HG02884 (cell line): ENCODE data around the gene FANCD2.
A peak's percentile ranks its signal among the peaks of the same experiment; 100 is the strongest.
"Not testable (repeated sequence)": the region's sequence is repeated elsewhere in the genome, so short reads cannot be mapped to it uniquely, and the experiment has no call there.

Experiments used
- ATAC-seq: cut with Tn5 transposase; IDR thresholded peaks from one replicate; pipeline ENCODE4 v1.9.1; 2021; ENCODE audit warnings: mild to moderate bottlenecking, moderate library complexity; ENCODE audit not compliant: unreplicated experiment

Gene FANCD2

GRCh38 chr3:10099041-10099440 is 72.8 kb downstream of the FANCD2 start:
- no peak for ATAC-seq

DNA sequence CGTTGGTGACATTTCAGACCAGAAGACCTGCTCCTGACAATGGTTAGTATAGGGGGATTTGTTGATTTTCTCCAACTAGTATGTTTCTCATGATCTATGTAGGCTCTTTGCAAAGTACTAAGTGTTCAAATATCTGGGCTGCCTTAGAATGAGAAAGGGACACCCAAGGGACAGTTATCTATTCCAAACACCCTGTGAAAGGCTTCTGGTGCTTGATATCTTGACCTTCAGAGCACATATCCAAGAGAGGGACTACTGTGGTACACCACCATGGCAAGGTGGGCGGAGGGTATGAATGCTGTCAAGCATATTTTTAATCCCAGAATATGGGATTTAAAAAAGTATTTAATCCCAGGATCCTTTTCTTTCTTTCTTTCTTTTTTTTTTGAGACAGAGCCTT is 80.7 kb downstream of the FANCD2 start:
- no peak for ATAC-seq

GRCh38 chr3:10108091-10108490 is 81.9 kb downstream of the FANCD2 start, which contains the start of gene FANCD2OS:
FANCD2OS (minus strand) TSS chr3:10108255; CDS start chr3:10104774, 3,481 bp downstream.
- ATAC-seq = no peak

GRCh38 chr3:10115326-10116137 is 89.3 kb downstream of the FANCD2 start, which contains the start of gene BRK1:
BRK1 (plus strand) TSS chr3:10115675; CDS start chr3:10115702, 27 bp downstream.
- peak; percentile 93 for ATAC-seq

GRCh38 chr3:10116138-10116460 is 89.9 kb downstream of the FANCD2 start:
- ATAC-seq = no peak

- ATAC-seq = no peak
Observed at GRCh38 chr3:10116928-10117327, 90.7 kb downstream of the FANCD2 start.

- no peak for ATAC-seq
Observed at GRCh38 chr3:10119376-10119775, 93.1 kb downstream of the FANCD2 start.

DNA sequence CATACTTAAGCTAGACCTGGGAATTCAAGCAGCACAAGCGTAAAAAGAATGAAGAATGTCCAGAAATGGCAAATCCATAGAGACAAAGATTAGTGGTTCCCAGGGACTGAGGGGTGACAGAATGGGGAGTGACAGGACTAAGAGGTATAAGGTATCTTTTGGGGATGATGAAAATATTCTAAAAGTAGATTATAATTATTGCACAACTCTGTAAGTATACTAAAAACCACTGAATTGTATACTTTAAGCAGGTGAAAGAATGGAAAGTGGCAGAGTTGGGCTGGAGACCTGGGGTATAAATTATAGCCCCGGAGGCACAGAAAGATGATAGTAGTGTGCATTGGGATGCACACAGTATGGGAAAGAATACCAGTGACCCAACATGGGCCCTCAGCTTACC is 94.8 kb downstream of the FANCD2 start:
- no peak for ATAC-seq

- ATAC-seq = no peak
Observed at GRCh38 chr3:10122724-10123123, 96.5 kb downstream of the FANCD2 start.

- ATAC-seq = not testable (repeated sequence)
Observed at GRCh38 chr3:10135872-10136271, 109.6 kb downstream of the FANCD2 start.

GRCh38 chr3:10136426-10137005 is 110.3 kb downstream of the FANCD2 start:
- ATAC-seq = no peak

GRCh38 chr3:10137178-10137577 is 110.9 kb downstream of the FANCD2 start:
- ATAC-seq = no peak

GRCh38 chr3:10140996-10141546 is 114.8 kb downstream of the FANCD2 start:
- no peak for ATAC-seq

GRCh38 chr3:10142707-10143560 is 116.7 kb downstream of the FANCD2 start:
- ATAC-seq = no peak

- no peak for ATAC-seq
Observed at GRCh38 chr3:10145685-10146084, 119.4 kb downstream of the FANCD2 start.

DNA sequence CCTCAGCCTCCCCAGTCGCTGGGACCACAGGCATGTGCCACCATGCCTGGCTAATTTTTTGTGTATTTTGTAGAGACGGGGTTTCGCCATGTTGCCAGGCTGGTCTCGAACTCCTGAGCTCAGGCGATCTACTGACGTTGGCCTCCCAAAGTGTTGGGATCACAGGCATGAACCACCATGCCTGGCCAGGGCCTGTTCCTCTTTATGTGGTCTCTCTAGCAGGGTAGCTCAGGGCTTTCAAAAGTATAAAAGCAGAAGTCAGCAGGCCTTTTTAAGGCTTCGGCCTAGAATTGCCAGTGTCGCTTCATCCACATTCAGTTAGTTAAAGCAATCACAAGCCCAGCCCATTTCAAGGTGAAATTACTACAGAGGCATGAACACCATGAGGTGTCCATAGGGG is 123.0 kb downstream of the FANCD2 start:
- no peak for ATAC-seq

DNA sequence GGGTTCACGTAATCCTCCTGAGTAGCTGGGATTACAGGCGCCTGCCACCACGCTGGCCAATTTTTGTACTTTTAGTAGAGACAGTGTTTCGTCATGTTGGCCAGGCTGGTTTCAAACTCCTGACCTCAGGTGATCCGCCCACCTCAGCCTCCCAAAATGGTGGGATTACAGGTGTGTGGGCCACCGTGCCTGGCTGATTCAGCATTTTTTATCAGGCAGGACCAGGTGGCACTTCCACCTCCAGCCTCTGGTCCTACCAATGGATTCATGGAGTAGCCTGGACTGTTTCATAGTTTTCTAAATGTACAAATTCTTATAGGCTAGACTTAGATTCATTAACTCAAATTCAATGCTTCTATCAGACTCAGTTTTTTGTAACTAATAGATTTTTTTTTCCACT is 124.8 kb downstream of the FANCD2 start:
- ATAC-seq = no peak
